Measurements from ENCODE around the gene GRB10. TPM values are rescaled to one million over a fixed set of nuclear protein-coding genes. Genes with fewer than 3 reads are reported as not detected.

The GRB10 gene
- total and polyA plus RNA-seq, 2 of the 8 experiments (the other 6 are each of a cell fraction or from before 2014, with no cell fraction given), result 35.7 to 97.0 TPM

GRCh38 chr7:50735333-50735732 lies 47.4 kb downstream of the GRB10 start:
- Histone ChIP-seq H2AK5ac (ENCODE audit: low read depth, low read length) (no peak overlapping the region), H3K4ac (replicated peaks; ENCODE audit: insufficient read length, low read depth, low read length) (no peak overlapping the region), H3K27me3 (replicated peaks in 1 of 4; ENCODE audit: control insufficient read depth in 3 of 4, extremely low read depth in 1 of 4, insufficient read depth in 3 of 4, low read length in 3 of 4) (no peaks in the 10 kb centered on the region), H3K18ac (ENCODE audit: extremely low read depth, low read length) (no peak overlapping the region), H3K4me2 (ENCODE audit: insufficient read depth in 1 of 2, low read depth in 2 of 2, low read length in 2 of 2) (no peak overlapping the region), H3K27ac (ENCODE audit: low read depth, low read length) (no peak overlapping the region), H4K8ac (ENCODE audit: extremely low read depth, insufficient read depth, low read length) (no peak overlapping the region), H2AFZ (ENCODE audit: low read length) (no peak overlapping the region), H3K56ac (replicated peaks; ENCODE audit: insufficient read length, low read depth, low read length) (no peak overlapping the region), H2BK12ac (ENCODE audit: low read depth, low read length) (no peak overlapping the region), H3K4me1 (replicated peaks in 1 of 4; ENCODE audit: control insufficient read depth in 3 of 4, insufficient read depth in 4 of 4, low read length in 3 of 4) (peaks cover 0 to 11% (median 1%) of the 10 kb centered on the region in 4 experiments; a peak in 3 of 7 replicates), H4K20me1 (replicated peaks in 1 of 2; ENCODE audit: control insufficient read depth in 1 of 2, insufficient read depth in 2 of 2, low read length in 2 of 2) (peaks cover 0 to 6% of the 10 kb centered on the region in 2 experiments), H3K9me3 (ENCODE audit: insufficient read depth in 2 of 2, low read depth in 1 of 2, low read length in 1 of 2) (no peaks in the 10 kb centered on the region), H2BK20ac (ENCODE audit: low read length) (no peak overlapping the region), H2BK120ac (replicated peaks; ENCODE audit: low read depth, low read length) (no peak overlapping the region), H4K5ac (ENCODE audit: insufficient read length, low read depth, low read length) (no peak overlapping the region), H3K79me2 (ENCODE audit: control insufficient read depth in 1 of 2, insufficient read depth in 2 of 2, low read length in 2 of 2) (peaks cover 3 to 96% of the 10 kb centered on the region in 2 experiments; a peak in 3 of 4 replicates), H3K79me1 (ENCODE audit: low read depth, low read length) (peaks cover 24% of the 10 kb centered on the region), H3K36me3 (ENCODE audit: control insufficient read depth in 2 of 4, insufficient read depth in 4 of 4, low read length in 3 of 4) (peaks cover 0 to 4% (median 0%) of the 10 kb centered on the region in 4 experiments; a peak in 3 of 8 replicates), H3K14ac (ENCODE audit: insufficient read length) (no peak overlapping the region), H2BK5ac (ENCODE audit: low read depth, low read length) (no peak overlapping the region), H3K23me2 (ENCODE audit: low read depth, low read length) (no peaks in the 10 kb centered on the region), H3K4me3 (ENCODE audit: extremely low read depth in 1 of 4, insufficient read depth in 2 of 4, low read depth in 3 of 4, low read length in 4 of 4) (no peak overlapping the region), H3K23ac (ENCODE audit: insufficient read length) (no peak overlapping the region), H3K9ac (replicated peaks in 1 of 4; ENCODE audit: extremely low read depth in 1 of 4, low read depth in 3 of 4, low read length in 3 of 4) (no peak overlapping the region), H4K91ac (replicated peaks; ENCODE audit: insufficient read length, low read length) (no peak overlapping the region), H2BK15ac (ENCODE audit: low read length) (no peak overlapping the region)
- FAIRE-seq (no peak), DNase-seq (ENCODE audit: low read depth in 1 of 2, low spot score in 2 of 2) (no peak)
- ChIA-PET CTCF (ENCODE audit: partially characterized antibody) (interaction anchor here (0.8 kb wide), 1 partner anchor 18 kb away, joined by 3 read pairs; no protein-coding TSS in a partner anchor), POLR2A (ENCODE audit: partially characterized antibody) (no interaction called here)
- no peak for TF ChIP-seq MAFK (IDR thresholded peaks at IDR 0.05; ENCODE audit: low read depth, low read length)

Measured in H1 (cell line).